HG03575 (cell line): ENCODE results near the gene ZDHHC8.

ENCODE experiments used
- ATAC-seq: cut with Tn5 transposase; IDR thresholded peaks from one replicate; pipeline ENCODE4 v1.9.1; 2021; ENCODE audit not compliant: unreplicated experiment, insufficient number of reproducible peaks, low FRiP score; ENCODE audit errors: extremely low read depth

ZDHHC8 gene

GRCh38 chr22:20111045-20111688 lies 20.4 kb upstream of the ZDHHC8 start:
- no peak for ATAC-seq

- no peak for ATAC-seq
These were observed 19.6 kb upstream of the ZDHHC8 start for GRCh38 chr22:20111689-20112622.

DNA sequence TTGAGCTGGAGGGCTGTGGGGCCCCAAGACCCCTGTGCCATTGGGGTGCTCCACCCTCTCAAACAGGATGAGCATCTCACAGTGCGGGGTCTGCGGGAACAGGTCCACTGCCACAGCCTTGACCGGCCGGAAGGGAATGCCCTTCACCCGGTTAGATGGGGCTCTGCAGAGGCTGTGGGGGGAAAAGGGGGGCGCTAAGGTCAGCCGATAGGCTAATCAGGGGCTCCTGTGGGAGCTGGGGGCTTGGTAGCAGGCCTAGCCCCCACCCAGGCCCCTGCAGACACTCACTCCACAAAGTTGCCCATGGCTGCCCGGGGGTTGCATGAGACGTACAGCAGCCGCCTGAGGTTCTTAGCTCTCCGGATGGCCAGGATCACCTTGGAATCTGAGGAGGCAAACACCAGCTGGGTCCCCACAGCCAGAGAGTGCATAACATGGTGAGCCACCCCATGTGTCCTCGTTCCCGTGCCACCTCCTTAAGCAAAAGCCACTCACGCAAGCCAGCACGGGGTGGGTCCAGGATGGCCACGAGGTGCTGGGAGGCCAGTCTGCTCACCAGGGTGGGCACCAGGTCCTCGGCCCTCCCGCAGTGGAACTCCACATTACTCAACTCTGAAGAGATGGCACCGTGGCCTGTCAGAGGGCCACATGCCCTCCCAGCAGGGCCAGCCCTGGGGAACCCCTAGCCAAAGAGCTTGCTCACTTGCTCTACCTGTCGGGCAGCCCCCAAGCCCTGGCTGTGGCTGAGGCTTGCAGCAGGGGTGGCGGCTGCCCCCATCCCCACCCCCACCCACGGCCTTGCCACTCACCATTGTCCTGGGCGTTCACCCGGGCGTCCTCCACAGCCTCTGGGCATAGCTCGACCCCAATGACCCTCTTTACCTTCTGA lies 18.7 kb upstream of the ZDHHC8 start:
- no peak for ATAC-seq

GRCh38 chr22:20113551-20114310 lies 17.9 kb upstream of the ZDHHC8 start:
- ATAC-seq = no peak

DNA sequence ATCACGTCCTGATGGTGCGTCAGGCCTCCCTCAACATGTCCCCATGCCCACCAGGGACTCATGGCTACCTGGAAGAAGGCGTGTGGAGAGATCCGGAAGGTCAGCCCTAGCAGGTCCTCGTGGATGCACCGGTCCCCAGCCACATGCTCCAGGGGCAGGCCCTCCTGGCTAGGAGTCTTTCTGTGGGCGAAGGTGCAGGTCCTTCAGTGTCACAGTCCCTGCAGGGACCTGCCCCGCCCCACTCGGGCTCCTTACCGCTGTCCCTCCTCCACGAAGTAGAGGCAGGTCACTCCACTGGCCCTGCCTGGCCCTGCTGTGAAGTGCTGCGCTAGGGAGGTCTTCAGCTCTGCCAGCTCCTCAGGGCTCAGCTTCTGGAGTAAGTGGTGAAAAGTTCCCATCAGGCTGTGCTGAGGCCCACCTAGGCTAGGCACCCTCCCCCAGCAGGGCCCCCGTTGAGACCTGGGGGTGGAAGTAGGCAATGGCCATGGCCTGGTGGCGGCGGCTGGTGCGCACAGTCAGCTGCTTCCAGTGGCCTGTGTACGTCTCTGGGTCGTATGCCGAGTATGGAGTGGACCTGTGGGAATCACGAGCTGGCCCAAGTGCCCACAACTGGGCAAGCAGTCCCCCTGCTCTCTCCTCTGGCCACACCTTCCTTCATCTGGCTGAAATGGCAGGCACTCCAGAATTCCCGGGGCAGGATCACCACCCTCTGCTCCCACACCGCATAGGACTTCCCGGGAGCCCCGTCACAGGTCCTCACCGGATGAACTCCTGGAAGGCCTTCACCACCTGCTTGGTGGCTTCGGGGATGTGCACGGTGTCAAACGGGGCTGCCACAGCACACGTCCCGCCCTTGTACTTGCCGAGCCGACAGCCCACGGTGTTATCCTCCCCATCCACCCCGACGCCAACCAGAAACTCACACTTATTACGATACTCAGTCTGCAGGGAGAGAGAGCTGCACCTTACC lies 16.8 kb upstream of the ZDHHC8 start:
- no peak for ATAC-seq

GRCh38 chr22:20115691-20116375 lies 15.8 kb upstream of the ZDHHC8 start, which contains the start of gene RANBP1:
TSS of gene RANBP1 (plus strand) at chr22:20116104. CDS start at chr22:20116185, 81 bp downstream.
- ATAC-seq = no peak

- ATAC-seq = no peak
These were observed 15.1 kb upstream of the ZDHHC8 start for GRCh38 chr22:20116376-20116950.

- no peak for ATAC-seq
These were observed 14.5 kb upstream of the ZDHHC8 start, which contains the start of gene TRMT2A for GRCh38 chr22:20116951-20117632. TSS of gene TRMT2A (minus strand) at chr22:20117226. CDS start at chr22:20116906, 320 bp downstream.

DNA sequence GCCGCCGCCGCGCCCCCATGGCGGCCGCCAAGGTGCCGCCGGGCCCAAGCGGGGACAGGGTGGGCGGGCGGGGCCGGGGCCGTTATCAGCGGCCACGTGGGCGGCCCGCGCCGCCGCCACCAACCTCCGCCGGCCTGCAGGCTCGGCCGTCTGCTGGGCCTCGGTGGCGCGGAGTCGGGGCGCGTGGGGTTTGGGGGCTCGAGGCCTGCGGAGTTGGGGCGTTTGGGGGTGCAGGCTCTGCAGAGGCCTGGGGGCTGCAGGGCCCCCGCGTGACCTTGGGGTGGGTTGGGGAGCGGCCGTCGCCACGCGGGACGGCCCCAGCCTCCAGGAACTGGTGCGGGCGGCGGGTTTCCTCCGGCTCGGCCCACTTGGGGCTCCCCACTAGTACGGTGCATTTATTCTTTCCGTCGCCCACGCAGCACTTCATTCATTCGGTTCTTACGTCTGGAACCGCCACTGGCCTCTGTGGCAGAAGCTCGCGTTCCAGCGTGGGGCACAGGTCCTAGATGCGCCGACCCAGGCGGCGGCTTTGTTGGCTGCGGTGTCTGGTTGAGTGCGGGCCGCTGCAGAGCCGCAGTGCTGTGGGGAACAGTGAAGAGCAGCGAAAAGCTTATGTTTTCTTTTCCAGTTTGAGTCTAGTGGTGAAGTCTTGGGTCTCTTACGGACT lies 13.8 kb upstream of the ZDHHC8 start:
- no peak for ATAC-seq

- ATAC-seq = no peak
These were observed 13.1 kb upstream of the ZDHHC8 start for GRCh38 chr22:20118300-20119020.

DNA sequence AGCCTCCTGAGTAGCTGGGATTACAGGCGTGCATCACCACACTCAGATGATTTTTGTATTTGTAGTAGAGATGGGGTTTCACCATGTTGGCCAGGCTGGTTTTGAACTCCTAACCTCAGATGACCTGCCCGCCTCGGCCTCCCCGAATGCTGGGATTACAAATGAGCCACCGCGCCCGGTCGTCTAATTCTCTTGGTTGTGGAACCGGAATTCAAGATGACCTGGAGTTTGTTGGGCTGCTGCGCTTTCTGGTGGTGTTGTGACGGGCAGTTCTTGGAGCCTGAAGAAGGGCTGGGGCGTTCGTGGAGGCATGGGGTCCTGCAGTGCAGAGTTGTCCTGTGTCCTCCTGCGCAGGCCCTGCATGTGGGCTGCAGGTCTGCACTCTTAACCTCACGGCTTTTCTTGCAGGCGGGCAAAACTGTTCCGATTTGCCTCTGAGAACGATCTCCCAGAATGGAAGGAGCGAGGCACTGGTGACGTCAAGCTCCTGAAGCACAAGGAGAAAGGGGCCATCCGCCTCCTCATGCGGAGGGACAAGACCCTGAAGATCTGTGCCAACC lies 9.7 kb upstream of the ZDHHC8 start:
- ATAC-seq = no peak

DNA sequence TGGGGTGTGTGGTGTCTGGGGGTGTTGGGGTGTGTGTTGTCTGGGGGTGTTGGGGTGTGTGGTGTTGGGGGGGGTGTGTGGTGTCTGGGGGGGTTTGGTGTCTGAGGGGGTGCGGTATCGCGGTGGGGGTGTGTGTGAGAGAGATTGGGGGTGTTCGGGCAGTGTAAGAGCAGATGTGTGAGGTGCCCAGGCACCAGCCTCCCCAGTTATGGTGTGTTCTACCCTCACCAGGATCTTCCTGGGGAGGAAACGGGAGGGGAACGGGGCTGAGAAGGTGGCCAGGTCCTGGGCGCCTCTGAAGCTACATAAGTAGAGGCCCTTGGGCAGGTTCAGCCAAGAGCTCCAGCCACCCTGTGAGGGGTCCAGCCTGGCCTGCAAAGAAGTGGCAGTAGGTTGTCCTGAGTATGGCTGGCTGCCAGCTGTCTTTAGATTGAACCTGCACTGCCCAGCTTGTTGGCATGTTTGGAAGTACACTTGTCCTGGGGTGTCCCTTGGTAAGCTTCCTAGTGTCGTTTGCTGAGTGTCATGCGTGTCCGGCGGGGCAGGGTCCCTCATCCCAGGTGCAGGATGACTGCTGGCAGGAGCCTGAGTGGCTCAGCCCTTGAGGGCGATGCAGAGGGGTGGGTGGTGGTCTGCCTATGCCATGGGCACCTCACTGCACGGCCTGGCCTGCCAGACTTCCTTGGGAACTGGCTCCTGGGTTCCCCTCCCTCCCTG lies 8.1 kb upstream of the ZDHHC8 start:
- ATAC-seq = no peak

DNA sequence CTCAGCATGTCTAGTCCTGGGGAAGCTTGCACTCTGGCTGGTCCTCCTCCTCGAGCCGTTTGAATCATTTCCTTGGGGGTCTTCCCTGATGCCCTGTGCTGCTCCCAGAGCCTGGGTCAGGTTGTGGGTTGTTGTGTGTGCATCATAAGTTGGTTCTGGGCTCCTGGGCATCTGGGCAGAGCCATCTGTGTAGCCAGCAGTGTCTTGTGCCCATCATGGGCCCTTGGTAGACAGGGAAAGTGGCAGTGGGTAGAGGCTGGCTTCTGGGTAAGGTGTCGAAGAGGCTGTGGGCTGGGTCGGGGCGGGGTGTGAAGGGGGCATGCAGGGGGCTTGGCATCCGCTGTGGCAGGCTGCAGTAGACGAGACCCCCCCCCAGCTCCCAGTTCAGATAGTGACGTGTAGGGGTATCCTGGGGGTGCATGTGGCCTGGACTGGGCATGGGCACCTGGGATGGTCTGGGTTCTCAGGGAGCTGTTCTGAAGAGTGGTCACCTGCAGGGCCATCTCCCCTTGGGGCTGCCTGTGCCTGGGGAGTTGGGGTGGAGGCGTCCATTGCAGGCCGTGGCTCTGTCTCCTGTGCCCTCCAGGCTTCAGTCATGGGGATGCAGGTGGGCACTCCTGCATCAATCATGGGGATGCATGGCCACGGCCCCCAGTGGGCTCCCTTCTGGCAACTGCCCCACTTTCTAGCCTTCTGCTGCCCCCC lies 7.4 kb upstream of the ZDHHC8 start:
- ATAC-seq = no peak
